GM04504 (cell line): Measurements from ENCODE around the gene UPF2.
"Not testable (repeated sequence)": the region's sequence is repeated elsewhere in the genome, so short reads cannot be mapped to it uniquely, and the experiment has no call there.

Experiments used
- DNase-seq: peaks from one replicate; pipeline ENCODE4 v3.0.0-alpha.2; 2012; ENCODE audit warnings: low read depth

Gene UPF2, protein sequence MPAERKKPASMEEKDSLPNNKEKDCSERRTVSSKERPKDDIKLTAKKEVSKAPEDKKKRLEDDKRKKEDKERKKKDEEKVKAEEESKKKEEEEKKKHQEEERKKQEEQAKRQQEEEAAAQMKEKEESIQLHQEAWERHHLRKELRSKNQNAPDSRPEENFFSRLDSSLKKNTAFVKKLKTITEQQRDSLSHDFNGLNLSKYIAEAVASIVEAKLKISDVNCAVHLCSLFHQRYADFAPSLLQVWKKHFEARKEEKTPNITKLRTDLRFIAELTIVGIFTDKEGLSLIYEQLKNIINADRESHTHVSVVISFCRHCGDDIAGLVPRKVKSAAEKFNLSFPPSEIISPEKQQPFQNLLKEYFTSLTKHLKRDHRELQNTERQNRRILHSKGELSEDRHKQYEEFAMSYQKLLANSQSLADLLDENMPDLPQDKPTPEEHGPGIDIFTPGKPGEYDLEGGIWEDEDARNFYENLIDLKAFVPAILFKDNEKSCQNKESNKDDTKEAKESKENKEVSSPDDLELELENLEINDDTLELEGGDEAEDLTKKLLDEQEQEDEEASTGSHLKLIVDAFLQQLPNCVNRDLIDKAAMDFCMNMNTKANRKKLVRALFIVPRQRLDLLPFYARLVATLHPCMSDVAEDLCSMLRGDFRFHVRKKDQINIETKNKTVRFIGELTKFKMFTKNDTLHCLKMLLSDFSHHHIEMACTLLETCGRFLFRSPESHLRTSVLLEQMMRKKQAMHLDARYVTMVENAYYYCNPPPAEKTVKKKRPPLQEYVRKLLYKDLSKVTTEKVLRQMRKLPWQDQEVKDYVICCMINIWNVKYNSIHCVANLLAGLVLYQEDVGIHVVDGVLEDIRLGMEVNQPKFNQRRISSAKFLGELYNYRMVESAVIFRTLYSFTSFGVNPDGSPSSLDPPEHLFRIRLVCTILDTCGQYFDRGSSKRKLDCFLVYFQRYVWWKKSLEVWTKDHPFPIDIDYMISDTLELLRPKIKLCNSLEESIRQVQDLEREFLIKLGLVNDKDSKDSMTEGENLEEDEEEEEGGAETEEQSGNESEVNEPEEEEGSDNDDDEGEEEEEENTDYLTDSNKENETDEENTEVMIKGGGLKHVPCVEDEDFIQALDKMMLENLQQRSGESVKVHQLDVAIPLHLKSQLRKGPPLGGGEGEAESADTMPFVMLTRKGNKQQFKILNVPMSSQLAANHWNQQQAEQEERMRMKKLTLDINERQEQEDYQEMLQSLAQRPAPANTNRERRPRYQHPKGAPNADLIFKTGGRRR

DNA sequence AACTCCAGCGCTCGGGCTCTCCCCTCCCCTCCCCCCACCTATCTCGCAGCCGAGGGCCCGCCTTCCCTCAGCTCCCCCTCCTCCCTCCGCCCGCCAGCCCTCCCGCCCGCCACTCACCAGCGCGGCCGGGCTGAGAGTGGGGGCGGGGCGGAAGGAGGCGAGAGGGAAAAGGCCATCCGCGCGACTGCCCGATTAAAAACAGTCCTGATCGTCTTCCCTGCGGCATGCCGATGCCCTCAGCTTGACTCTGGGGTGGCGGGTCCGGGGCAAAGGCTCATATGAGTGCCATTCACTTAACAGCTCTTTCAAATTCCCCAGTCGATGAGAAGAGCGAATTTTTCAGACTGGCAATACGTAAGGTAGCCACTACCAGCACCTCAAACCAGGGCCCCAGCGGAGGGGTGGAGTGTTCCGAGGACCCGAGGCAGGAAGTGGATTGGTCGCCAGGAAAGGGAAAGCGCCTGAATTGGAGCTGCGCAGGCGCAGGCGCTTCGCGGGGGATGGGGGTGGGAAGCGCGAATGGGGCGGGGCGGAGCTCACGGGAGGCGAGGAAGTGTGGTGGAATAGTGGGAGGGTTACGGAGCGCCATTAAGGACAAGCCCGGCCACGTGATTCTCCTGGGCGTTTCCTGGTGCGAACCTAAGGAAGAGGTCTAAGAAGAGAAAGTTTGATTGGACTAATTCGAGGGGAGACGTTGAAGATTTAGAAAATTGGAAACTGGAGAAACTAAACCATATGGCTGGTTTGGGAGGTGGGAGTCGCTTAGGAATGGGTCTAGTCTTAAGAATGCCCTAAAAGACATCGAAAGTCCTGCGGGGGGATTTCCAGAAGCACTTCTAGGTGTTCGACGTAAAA lies at the start of gene UPF2:
Gene UPF2, minus strand, starts transcription at position 13 of the 855 bp plus-strand sequence. CDS start 7,386 bp downstream, outside the sequence.
- DNase-seq: peak; percentile 97

GRCh38 chr10:12091421-12091820 lies 48.8 kb upstream of the UPF2 start:
- no peak for DNase-seq

DNA sequence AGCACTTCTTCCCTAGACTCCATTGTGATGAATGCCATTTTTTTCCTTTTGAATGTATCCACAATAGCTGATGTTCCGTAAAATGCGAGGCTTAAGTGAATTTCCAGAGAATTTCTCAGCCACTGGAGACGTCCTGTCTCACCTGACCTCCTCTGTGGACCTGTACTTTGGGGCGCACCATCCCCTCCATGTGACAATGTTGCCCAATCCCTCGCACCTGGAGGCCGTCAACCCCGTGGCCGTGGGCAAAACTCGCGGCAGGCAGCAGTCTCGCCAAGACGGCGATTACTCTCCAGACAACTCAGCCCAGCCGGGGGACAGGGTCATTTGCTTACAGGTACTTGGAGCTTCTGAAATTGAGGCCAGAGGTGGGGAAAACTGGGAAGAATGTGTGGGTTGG lies 46.3 kb upstream of the UPF2 start:
- no peak for DNase-seq

DNA sequence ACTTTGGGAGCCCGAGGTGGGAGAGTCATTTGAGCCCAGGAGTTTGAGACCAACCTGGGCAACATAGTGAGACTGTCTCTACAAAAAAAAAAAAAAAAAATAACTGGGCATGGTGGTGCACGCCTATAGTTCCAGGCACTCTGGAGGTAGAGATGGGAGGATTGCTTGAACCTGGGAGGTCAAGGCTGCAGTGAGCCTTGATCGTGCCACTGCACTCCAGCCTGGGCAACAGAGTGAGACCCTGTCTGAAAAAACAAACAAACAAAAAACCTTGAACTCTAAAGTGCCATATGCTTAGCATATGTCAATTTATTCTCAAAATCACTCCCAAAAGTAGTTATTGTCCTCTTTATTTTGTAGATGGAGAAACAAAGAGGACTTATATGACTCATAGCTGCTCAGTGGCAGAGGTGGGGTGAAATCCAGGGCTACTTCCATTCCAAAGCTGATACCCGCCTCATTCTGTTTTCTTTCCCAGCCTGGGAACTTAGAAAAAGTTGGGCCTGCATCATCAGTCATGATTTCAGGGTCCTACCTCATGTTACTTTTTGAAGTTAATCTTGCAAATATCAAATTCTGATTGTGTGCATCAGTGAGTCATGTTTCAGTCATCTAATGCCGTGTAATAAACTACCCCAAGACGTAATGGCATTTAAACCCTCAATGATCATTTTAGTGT lies 39.4 kb upstream of the UPF2 start:
- DNase-seq: peak; percentile 36

DNA sequence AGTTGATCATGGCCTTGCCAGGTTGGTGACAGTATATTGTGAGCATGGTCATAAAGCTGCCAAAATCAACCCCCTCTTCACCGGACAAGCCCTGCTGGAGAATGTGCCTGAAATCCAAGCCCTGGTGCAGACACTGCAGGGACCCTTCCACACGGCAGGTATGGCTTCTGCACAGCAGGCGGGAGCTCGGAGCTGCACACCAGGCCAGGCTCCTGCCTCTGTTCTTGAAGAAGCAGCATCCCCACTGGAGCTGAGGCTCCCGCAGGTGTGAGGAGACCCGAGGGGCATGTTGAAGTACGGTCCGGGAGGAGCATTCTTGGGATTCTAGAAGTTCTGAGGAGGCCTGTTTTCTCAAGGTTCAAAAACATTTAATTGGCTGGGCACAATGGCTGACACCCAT lies 38.9 kb upstream of the UPF2 start:
- DNase-seq: no peak

- DNase-seq: no peak
Observed at GRCh38 chr10:12077580-12078180, 35.1 kb upstream of the UPF2 start.

- DNase-seq: no peak
Observed at GRCh38 chr10:12073526-12073925, 30.9 kb upstream of the UPF2 start.

DNA sequence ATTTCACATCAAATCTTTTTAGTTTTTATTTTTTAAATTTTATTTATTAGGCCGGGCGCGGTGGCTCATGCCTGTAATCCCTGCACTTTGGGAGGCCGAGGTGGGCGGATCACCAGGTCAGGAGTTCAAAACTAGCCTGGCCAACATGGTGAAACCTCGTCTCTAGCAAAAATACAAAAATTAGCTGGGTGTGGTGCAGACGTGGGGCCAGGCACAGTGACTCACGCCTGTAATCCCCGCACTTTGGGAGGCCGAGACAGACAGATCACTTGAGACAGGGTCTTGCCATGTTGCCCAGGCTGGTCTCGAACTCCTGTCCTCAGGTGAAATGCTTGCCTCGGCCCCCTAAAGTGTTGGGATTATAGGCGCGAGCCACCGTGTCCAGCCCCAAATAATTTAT lies 28.8 kb upstream of the UPF2 start:
- DNase-seq: not testable (repeated sequence)

GRCh38 chr10:12068449-12069269 lies 26.1 kb upstream of the UPF2 start, which contains the start of gene DHTKD1:
Gene DHTKD1, plus strand, starts transcription at chr10:12068954. Its CDS starts 80 bp downstream, at chr10:12069034.
- peak; percentile 95 for DNase-seq

DNA sequence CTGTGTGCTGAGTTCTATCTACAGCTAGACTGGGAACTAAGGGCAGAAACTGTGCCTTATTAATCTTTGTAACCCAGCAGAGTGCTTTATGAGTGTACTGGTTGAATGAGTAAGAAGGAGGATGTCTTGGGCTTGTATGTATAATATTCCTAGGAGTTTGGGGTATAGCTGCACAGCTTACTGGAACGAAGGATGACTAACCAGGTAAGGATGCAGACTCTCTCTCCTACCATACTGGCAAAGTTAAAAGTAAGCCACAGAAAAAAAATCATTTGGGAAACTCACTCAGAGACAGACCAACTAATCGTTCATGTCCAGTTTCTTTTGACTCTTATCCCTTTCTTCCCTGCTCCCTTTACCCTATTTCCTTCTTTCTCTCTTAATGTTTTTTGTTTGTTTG lies 24.7 kb upstream of the UPF2 start:
- peak; percentile 40 for DNase-seq

DNA sequence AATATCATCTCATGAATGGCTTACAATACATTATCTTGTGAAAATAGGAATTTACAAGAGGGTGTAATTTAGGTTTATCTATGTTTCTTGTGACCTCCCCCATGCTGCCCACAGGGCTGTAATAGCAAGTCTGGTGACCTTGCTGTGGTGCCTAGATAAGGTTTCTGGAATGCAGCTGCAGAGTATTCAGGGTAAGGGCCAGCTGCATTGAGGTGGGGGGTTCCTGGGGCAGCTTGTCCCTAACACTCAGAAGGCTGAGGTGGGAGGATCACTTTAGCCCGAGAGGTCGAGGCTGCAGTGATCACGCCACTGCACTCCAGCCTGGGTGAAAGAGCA lies 20.8 kb upstream of the UPF2 start:
- DNase-seq: no peak

GRCh38 chr10:12062754-12063482 lies 20.3 kb upstream of the UPF2 start:
- DNase-seq: no peak

DNA sequence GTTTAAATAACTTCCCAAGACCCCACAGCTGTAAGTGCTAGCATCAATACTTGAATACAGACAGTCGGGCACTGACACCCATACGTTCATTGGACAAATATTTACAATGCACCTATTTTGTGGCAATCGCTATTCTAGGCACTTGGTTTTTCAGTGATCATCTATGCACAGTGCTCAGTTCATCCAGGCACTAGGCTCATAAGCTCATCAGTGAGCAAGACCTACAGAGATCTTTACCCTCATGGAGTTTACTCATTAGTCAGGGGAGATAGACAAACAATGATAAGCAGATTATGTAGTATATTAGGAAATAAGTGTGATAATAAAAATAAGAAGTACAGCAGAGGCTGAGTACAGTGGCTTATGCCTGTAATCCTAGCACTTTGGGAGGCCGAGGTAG lies 18.5 kb upstream of the UPF2 start:
- DNase-seq: no peak

GRCh38 chr10:12056748-12057147 lies 14.1 kb upstream of the UPF2 start:
- DNase-seq: no peak

DNA sequence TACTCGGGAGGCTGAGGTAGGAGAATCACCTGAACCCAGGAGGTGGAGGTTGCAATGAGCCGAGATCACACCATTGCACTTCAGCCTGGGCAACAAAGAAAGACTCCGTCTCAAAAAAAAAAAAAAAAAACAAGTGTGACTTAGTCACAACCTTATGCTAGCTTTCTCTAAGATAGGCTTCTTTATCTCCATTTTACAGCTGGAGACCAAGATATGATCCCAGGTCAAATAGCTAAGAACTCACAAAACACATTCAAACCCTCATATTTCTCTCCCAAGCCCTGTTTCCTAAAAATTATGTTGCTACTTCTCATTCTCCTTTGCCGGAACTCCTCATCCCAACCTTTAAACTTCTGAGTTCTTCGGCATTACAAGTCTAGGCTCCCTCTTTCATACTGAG lies 13.1 kb upstream of the UPF2 start:
- no peak for DNase-seq

- no peak for DNase-seq
Observed at GRCh38 chr10:12051241-12051640, 8.6 kb upstream of the UPF2 start.

DNA sequence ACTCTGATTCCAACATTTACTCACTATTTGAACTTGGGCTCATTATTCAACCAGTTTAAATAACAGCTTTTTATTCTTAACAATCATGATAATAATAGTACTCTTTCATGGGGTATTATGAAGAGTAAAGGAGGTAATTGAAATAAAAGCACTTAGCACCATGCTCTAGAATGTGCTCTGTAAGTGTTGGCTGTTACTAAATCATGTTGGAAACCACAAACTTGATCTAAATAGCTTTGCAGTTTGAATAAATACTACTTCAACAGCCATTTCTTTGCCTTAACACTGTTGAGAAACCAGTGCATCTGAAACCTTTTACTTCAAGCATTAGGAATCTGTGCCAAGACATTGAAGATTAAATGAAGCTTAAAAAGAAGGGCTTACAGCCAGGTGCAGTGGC lies 7.9 kb upstream of the UPF2 start:
- DNase-seq: no peak

GRCh38 chr10:12048547-12048946 lies 5.9 kb upstream of the UPF2 start:
- DNase-seq: no peak

- DNase-seq: no peak
Observed at GRCh38 chr10:12045596-12045995, 3.0 kb upstream of the UPF2 start.
